ENCODE results near the gene HDAC7. TPM values are rescaled to one million over a fixed set of nuclear protein-coding genes. Genes with fewer than 3 reads are reported as not detected.

HDAC7 gene
- total and polyA plus RNA-seq, 2 of the 13 experiments (the other 11 are each of a cell fraction or from before 2014, with no cell fraction given), result 4.6 to 10.8 TPM

- TF ChIP-seq HMGXB4 (CRISPR knock-in tag; IDR thresholded peaks at IDR 0.05; ENCODE audit: borderline replicate concordance in 1 of 2, low read depth in 1 of 2), result peak; percentile 44 to 59; a peak in 2 of 4 replicates
- TF ChIP-seq MXD4 (CRISPR knock-in tag; IDR thresholded peaks at IDR 0.05), result no peak
- TF ChIP-seq ZNF160 (CRISPR knock-in tag; IDR thresholded peaks at IDR 0.05), result no peak
- TF ChIP-seq ONECUT2 (CRISPR knock-in tag; IDR thresholded peaks at IDR 0.05), result no peak
- TF ChIP-seq HES4 (CRISPR knock-in tag; IDR thresholded peaks at IDR 0.05; ENCODE audit: borderline replicate concordance), result no peak
- no peak for TF ChIP-seq ZFY (CRISPR knock-in tag; IDR thresholded peaks at IDR 0.05)
- no peak for TF ChIP-seq ZNF143 (CRISPR knock-in tag; IDR thresholded peaks at IDR 0.05)
- peak; percentile 2; the same call in 1 of the 2 replicates for TF ChIP-seq CTCF (CRISPR knock-in tag; IDR thresholded peaks at IDR 0.05)
- no peak for TF ChIP-seq ZNF468 (CRISPR knock-in tag; IDR thresholded peaks at IDR 0.05)
- TF ChIP-seq GLI4 (CRISPR knock-in tag; IDR thresholded peaks at IDR 0.05; ENCODE audit: borderline replicate concordance), result no peak
- no peak for TF ChIP-seq ATF5 (CRISPR knock-in tag; IDR thresholded peaks at IDR 0.05; ENCODE audit: low read depth)
- TF ChIP-seq ZUFSP (CRISPR knock-in tag; IDR thresholded peaks at IDR 0.05; ENCODE audit: borderline replicate concordance), result no peak
- no peak for TF ChIP-seq ZFX (CRISPR knock-in tag; IDR thresholded peaks at IDR 0.05; ENCODE audit: low read depth)
- TF ChIP-seq U2AF2 (IDR thresholded peaks at IDR 0.05; ENCODE audit: low read depth, low read length), result no peak
- TF ChIP-seq UBTF (CRISPR knock-in tag; IDR thresholded peaks at IDR 0.05), result peak; percentile 39
- TF ChIP-seq ZNF879 (CRISPR knock-in tag; IDR thresholded peaks at IDR 0.05), result no peak
- TF ChIP-seq SP4 (CRISPR knock-in tag; IDR thresholded peaks at IDR 0.05), result peak; percentile 44
- no peak for TF ChIP-seq FOSL2 (CRISPR knock-in tag; IDR thresholded peaks at IDR 0.05)
- no peak for TF ChIP-seq ZSCAN5A (CRISPR knock-in tag; IDR thresholded peaks at IDR 0.05; ENCODE audit: borderline replicate concordance)
Observed at GRCh38 chr12:47819896-47820630, at the start of gene HDAC7 (continued).

Data from HepG2 (cell line).